ENCODE measurements around the gene TMEM259.

TMEM259 gene

DNA sequence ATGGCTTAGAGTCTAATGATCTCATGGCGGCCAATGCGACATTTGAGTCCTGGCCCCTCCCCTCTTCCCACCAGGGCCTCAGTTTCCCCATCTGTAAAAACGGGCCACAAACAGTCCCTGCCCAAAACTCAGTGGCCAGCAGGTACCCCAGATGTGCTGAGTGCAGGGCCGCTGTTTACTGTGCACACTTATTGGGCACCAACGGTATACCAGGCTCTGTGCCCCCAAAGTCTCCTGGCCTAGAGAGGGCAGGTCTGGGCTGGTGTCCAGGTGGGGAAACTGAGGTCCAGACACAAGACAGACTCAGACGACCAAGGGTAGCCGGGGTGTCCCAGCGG lies 60.4 kb downstream of the TMEM259 start:
- DNase-seq (ENCODE audit: low spot score), result no peak

DNA sequence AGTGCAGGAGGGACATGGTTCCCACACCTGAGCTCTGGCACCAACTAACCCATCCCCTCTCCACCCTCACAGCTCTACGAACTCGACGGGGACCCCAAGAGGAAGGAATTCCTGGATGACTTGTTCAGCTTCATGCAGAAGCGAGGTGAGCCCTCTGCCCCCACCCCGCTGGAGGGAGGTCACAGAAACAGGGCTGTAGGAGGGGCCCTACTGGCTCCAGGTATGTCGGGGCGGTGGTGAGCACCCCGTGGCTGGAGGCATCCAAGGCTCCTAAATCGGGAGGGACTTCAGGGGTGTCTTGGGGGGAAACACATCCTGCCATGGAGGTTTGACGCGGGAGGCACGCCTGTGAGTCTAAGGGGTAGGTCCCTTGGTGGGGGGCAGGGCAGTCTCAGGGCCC lies 60.9 kb downstream of the TMEM259 start:
- no peak for DNase-seq (ENCODE audit: low spot score)
